ENCODE measurements around the gene NOTCH1. TPM values are rescaled to one million over a fixed set of nuclear protein-coding genes. Genes with fewer than 3 reads are reported as not detected.

Gene NOTCH1
- total RNA-seq, 1 experiment from 2014 or later = 53.4 TPM

DNA sequence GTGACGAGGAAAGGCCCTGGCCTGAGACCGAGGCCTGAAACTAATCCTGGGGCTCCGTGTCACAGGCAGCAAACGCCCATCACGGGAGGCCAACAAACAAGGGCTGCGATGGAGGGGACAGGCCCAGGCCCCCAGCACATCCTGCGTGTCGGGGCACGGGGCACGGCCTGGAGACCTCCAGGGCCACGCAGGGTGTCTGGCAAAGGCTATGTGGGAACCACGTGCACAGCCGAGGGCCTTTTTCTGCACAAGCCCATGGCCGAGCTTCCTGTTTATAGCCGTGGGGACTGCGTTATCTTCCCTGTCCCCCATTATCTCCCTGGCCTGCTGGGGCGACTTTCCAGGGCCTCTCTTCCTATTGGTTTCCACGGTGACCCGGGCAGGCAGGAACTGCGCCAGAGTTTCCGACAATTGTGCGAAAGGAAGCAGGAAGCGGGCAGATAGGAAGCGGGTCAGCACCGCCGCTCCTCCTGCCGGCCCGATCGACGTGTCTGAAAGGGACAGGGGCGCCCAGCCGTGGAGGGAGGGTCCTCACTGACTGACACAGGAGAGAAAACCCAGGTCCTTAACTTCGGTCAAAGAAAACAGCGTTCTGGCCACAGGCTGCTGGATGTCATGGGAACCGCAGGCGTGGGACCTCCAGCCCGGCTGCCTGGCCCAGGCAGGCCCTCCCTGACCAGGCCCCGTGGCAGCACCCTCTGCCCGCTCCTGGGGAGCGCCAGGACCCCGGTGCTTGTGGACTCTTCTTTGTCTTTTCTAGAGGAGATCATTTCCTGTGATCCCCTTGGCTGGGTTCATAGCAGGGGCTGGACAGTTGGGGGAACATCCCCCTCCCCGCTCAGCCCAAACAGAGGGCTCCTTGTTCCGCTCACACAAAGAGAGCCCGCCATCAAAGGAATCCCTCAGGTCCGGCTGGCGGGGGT is 33.9 kb downstream of the NOTCH1 start:
- no peak overlapping the region for H3K27ac Mint-ChIP-seq (ENCODE audit: low read depth, unreplicated experiment)
- H3K36me3 Mint-ChIP-seq (ENCODE audit: insufficient read depth, unreplicated experiment) = peaks cover 69% of the 10 kb centered on the region
- no peaks in the 10 kb centered on the region for H3K27me3 Mint-ChIP-seq (ENCODE audit: insufficient read depth, unreplicated experiment)
- no TSS peak for BruUV-seq (replicated peaks)
- intact Hi-C loops (cut with micrococcal nuclease) = no loop called here
- H3K4me1 Mint-ChIP-seq (ENCODE audit: insufficient read depth, unreplicated experiment) = no peaks in the 10 kb centered on the region
- H3K9me3 Mint-ChIP-seq (ENCODE audit: unreplicated experiment) = no peaks in the 10 kb centered on the region
- no peak for DNase-seq (ENCODE audit: unreplicated experiment)
- no peak overlapping the region for H3K4me3 Mint-ChIP-seq (ENCODE audit: unreplicated experiment)
- ChIA-PET POLR2A (no interaction called here), CTCF (no interaction called here)
- no peak for TF ChIP-seq CTCF (IDR thresholded peaks at IDR 0.05; ENCODE audit: unreplicated experiment)

DNA sequence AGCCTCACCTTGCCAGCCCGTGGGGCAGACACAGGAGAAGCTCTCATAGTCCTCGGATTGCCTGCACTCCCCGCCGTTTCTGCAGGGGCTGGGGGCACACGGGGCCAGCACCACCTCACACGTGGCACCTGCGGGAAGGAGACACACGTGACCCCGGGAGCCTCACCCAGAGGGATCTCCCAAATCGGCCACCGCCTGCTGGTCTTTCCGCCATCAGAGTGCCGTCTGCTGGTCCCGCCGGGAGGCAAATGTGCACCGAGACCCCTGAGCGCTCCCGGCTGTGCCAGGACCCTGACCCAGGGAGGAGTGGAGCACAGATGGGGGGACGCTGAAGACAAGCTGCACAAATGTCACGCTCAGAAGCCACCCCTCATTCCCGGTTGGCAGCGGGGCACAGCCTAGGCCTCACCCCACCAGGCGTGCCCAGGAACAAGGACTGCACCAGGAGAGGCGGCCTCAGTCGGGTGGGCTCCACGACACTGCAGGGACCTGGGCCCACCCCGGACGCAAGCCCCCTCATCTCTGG is 34.6 kb downstream of the NOTCH1 start:
- no peak for TF ChIP-seq CTCF (IDR thresholded peaks at IDR 0.05; ENCODE audit: unreplicated experiment)
- ChIA-PET POLR2A (no interaction called here), CTCF (no interaction called here)
- Mint-ChIP-seq H3K4me1 (ENCODE audit: insufficient read depth, unreplicated experiment) (no peaks in the 10 kb centered on the region), H3K9me3 (ENCODE audit: unreplicated experiment) (no peaks in the 10 kb centered on the region), H3K27me3 (ENCODE audit: insufficient read depth, unreplicated experiment) (no peaks in the 10 kb centered on the region), H3K4me3 (ENCODE audit: unreplicated experiment) (no peak overlapping the region), H3K27ac (ENCODE audit: low read depth, unreplicated experiment) (no peak overlapping the region), H3K36me3 (ENCODE audit: insufficient read depth, unreplicated experiment) (peaks cover 69% of the 10 kb centered on the region)
- intact Hi-C loops (cut with micrococcal nuclease) = no loop called here
- BruUV-seq (replicated peaks) = no TSS peak
- no peak for DNase-seq (ENCODE audit: unreplicated experiment)

DNA sequence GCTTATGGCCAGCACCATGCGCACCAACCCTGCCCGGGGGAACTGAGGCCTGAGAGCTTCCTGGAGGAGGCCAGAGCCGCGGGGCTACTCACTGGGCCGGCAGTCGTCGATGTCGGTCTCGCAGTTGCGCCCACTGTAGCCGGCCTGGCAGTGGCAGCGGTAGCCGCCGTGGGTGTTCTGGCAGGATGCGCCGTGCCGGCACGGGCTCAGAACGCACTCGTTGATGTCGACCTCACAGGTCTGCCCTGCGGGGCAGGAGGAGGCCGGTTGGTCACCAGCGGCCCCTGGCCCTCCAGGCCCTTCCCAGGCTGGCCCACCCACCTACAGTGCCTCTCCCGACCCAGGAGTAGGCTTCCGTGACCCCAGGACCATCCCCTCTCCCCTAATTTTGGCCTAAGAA is 35.3 kb downstream of the NOTCH1 start:
- Mint-ChIP-seq H3K36me3 (ENCODE audit: insufficient read depth, unreplicated experiment) (peaks cover 69% of the 10 kb centered on the region), H3K27me3 (ENCODE audit: insufficient read depth, unreplicated experiment) (no peaks in the 10 kb centered on the region), H3K4me3 (ENCODE audit: unreplicated experiment) (no peak overlapping the region), H3K9me3 (ENCODE audit: unreplicated experiment) (no peaks in the 10 kb centered on the region), H3K4me1 (ENCODE audit: insufficient read depth, unreplicated experiment) (no peaks in the 10 kb centered on the region), H3K27ac (ENCODE audit: low read depth, unreplicated experiment) (no peak overlapping the region)
- intact Hi-C loops (cut with micrococcal nuclease) = no loop called here
- DNase-seq (ENCODE audit: unreplicated experiment) = no peak
- no peak for TF ChIP-seq CTCF (IDR thresholded peaks at IDR 0.05; ENCODE audit: unreplicated experiment)
- BruUV-seq (replicated peaks) = no TSS peak
- CTCF ChIA-PET = no interaction called here
- POLR2A ChIA-PET = no interaction called here

GRCh38 chr9:136509549-136509948 is 36.3 kb downstream of the NOTCH1 start:
- Mint-ChIP-seq H3K27ac (ENCODE audit: low read depth, unreplicated experiment) (no peak overlapping the region), H3K4me1 (ENCODE audit: insufficient read depth, unreplicated experiment) (no peaks in the 10 kb centered on the region), H3K27me3 (ENCODE audit: insufficient read depth, unreplicated experiment) (no peaks in the 10 kb centered on the region), H3K9me3 (ENCODE audit: unreplicated experiment) (no peaks in the 10 kb centered on the region), H3K36me3 (ENCODE audit: insufficient read depth, unreplicated experiment) (peaks cover 73% of the 10 kb centered on the region), H3K4me3 (ENCODE audit: unreplicated experiment) (no peak overlapping the region)
- TF ChIP-seq CTCF (IDR thresholded peaks at IDR 0.05; ENCODE audit: unreplicated experiment) = no peak
- DNase-seq (ENCODE audit: unreplicated experiment) = no peak
- BruUV-seq (replicated peaks) = no TSS peak
- intact Hi-C loops (cut with micrococcal nuclease) = no loop called here
- ChIA-PET CTCF (interaction anchor here (0.9 kb wide), 1 partner anchor 135 kb away, joined by 3 read pairs; no protein-coding TSS in a partner anchor), POLR2A (interaction anchor here (0.6 kb wide), 2 partner anchors 11 to 200 kb away, joined by 3 to 4 read pairs; no protein-coding TSS in a partner anchor)

Data from MCF 10A (cell line).